ENCODE data around the gene KIF21A. TPM values are rescaled to one million over a fixed set of nuclear protein-coding genes. Genes with fewer than 3 reads are reported as not detected.

KIF21A gene
- total and polyA plus RNA-seq, 2 of the 13 experiments (the other 11 are each of a cell fraction or from before 2014, with no cell fraction given): 20.6 to 39.7 TPM

- TF ChIP-seq ZBTB40 (IDR thresholded peaks at IDR 0.05): no peak
- TF ChIP-seq ZBTB40 (CRISPR knock-in tag; IDR thresholded peaks at IDR 0.05): no peak; the same call in 1 of the 2 replicates
- TF ChIP-seq MEF2D (CRISPR knock-in tag; IDR thresholded peaks at IDR 0.05): no peak
- TF ChIP-seq ZNF430 (CRISPR knock-in tag; IDR thresholded peaks at IDR 0.05): no peak
- TF ChIP-seq, protein P1, sequence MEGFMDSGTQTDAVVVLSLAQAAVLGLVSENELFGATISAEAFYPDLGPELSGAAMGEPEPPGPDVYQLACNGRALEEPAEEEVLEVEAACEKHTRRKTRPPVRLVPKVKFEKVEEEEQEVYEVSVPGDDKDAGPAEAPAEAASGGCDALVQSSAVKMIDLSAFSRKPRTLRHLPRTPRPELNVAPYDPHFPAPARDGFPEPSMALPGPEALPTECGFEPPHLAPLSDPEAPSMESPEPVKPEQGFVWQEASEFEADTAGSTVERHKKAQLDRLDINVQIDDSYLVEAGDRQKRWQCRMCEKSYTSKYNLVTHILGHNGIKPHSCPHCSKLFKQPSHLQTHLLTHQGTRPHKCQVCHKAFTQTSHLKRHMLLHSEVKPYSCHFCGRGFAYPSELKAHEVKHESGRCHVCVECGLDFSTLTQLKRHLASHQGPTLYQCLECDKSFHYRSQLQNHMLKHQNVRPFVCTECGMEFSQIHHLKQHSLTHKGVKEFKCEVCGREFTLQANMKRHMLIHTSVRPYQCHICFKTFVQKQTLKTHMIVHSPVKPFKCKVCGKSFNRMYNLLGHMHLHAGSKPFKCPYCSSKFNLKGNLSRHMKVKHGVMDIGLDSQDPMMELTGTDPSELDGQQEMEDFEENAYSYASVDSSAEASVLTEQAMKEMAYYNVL (CRISPR knock-in tag; IDR thresholded peaks at IDR 0.05; ENCODE audit: borderline replicate concordance): no peak
- no peak for TF ChIP-seq IRX3 (CRISPR knock-in tag; IDR thresholded peaks at IDR 0.05; ENCODE audit: borderline replicate concordance, low read depth)
- TF ChIP-seq ZNF784 (CRISPR knock-in tag; IDR thresholded peaks at IDR 0.05; ENCODE audit: borderline replicate concordance): no peak
- no peak for TF ChIP-seq ZNF761 (CRISPR knock-in tag; conservative IDR thresholded peaks at IDR 0.05)
- no peak for TF ChIP-seq ZNF704 (CRISPR knock-in tag; IDR thresholded peaks at IDR 0.05; ENCODE audit: borderline replicate concordance)
- no peak for TF ChIP-seq PTBP1 (IDR thresholded peaks at IDR 0.05; ENCODE audit: low read depth, low read length, poor library complexity, severe bottlenecking)
- TF ChIP-seq, protein P2, sequence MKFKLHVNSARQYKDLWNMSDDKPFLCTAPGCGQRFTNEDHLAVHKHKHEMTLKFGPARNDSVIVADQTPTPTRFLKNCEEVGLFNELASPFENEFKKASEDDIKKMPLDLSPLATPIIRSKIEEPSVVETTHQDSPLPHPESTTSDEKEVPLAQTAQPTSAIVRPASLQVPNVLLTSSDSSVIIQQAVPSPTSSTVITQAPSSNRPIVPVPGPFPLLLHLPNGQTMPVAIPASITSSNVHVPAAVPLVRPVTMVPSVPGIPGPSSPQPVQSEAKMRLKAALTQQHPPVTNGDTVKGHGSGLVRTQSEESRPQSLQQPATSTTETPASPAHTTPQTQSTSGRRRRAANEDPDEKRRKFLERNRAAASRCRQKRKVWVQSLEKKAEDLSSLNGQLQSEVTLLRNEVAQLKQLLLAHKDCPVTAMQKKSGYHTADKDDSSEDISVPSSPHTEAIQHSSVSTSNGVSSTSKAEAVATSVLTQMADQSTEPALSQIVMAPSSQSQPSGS (CRISPR knock-in tag; IDR thresholded peaks at IDR 0.05): no peak
- no peak for TF ChIP-seq CHD2 (IDR thresholded peaks at IDR 0.05; ENCODE audit: low read depth, low read length)
Observed at GRCh38 chr12:39442831-39443080, 164 bp downstream of the KIF21A start (continued).
